Measurements from ENCODE around the gene MGAT5B.

DNA sequence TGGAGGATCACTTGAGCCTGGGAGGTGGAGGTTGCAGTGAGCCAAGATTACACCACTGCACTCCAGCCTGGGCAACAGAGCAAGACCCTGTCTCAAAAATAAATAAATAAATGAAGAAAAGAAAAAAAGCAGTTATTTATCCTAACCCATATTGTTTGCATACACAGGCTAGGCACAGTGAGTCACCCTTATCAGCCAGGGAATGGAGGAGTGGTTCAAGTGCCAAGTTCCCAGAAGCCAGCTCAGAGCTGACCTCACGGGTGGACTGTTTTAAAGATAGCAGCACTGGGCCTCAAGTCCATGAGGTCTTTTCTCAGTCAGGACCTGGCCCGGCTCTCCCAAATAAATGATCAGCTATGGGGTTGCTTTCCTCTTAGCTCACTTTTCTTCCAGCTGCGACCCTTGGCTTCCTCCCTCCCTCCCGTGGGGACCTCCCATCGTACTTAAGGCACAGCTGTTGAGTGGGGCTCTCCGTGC is 22.6 kb upstream of the MGAT5B start:
- TF ChIP-seq, protein P1, sequence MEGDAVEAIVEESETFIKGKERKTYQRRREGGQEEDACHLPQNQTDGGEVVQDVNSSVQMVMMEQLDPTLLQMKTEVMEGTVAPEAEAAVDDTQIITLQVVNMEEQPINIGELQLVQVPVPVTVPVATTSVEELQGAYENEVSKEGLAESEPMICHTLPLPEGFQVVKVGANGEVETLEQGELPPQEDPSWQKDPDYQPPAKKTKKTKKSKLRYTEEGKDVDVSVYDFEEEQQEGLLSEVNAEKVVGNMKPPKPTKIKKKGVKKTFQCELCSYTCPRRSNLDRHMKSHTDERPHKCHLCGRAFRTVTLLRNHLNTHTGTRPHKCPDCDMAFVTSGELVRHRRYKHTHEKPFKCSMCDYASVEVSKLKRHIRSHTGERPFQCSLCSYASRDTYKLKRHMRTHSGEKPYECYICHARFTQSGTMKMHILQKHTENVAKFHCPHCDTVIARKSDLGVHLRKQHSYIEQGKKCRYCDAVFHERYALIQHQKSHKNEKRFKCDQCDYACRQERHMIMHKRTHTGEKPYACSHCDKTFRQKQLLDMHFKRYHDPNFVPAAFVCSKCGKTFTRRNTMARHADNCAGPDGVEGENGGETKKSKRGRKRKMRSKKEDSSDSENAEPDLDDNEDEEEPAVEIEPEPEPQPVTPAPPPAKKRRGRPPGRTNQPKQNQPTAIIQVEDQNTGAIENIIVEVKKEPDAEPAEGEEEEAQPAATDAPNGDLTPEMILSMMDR (IDR thresholded peaks at IDR 0.05), result no peak
- no peak for TF ChIP-seq POLR2A (IDR thresholded peaks at IDR 0.05)
